WI38 (cell line): ENCODE data around the gene SMURF2.
"Not testable (repeated sequence)": the region's sequence is repeated elsewhere in the genome, so short reads cannot be mapped to it uniquely, and the experiment has no call there.

Experiments used
- H3K4me3 ChIP-seq: 2 replicates; pipeline ENCODE4 v1.5.1; 2011; ENCODE audit warnings: low read depth, mild to moderate bottlenecking, control low read depth, low read length
- TF ChIP-seq, protein P1 (sequence below): IDR thresholded peaks from 2 replicates; pipeline ENCODE4 v1.5.1; 2012; ENCODE audit warnings: low read depth, mild to moderate bottlenecking, control low read depth, low read length

SMURF2 gene

DNA sequence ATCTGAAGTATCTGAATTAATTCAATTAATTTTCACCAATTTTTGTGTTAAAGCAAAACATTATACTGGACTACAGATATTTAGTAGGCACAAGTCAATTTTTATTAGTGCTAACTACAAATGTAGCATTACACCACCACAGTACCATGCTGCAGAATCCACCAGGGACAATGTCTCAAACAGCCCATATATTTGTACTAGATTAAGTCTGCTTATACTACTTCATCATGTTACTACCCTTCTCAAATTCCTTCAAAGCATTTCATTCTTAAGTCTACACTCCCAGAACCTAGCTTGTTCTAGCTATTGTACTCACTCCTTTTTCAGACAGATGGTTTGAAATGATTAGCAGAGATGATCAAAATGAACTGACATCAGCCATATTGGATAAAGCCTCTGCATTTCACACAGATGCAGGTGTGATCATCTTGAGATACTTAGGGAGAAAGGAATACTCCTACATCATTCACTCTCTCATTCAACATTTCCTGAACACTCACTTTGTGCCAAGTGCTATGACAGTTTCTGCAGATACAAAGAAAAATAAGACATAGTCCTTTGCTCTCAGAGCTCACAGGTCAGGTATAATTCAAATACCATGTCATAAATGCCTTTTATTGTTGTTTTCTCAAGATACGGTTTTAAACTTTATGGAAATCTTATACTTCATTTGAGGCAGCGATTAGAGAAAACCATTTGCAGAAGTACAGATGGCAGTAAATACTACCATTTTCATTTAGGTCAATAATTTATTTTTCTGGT, 47.7 kb downstream of the SMURF2 start:
- TF ChIP-seq, protein P1, sequence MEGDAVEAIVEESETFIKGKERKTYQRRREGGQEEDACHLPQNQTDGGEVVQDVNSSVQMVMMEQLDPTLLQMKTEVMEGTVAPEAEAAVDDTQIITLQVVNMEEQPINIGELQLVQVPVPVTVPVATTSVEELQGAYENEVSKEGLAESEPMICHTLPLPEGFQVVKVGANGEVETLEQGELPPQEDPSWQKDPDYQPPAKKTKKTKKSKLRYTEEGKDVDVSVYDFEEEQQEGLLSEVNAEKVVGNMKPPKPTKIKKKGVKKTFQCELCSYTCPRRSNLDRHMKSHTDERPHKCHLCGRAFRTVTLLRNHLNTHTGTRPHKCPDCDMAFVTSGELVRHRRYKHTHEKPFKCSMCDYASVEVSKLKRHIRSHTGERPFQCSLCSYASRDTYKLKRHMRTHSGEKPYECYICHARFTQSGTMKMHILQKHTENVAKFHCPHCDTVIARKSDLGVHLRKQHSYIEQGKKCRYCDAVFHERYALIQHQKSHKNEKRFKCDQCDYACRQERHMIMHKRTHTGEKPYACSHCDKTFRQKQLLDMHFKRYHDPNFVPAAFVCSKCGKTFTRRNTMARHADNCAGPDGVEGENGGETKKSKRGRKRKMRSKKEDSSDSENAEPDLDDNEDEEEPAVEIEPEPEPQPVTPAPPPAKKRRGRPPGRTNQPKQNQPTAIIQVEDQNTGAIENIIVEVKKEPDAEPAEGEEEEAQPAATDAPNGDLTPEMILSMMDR: no peak
- no peak overlapping the region for H3K4me3 ChIP-seq

DNA sequence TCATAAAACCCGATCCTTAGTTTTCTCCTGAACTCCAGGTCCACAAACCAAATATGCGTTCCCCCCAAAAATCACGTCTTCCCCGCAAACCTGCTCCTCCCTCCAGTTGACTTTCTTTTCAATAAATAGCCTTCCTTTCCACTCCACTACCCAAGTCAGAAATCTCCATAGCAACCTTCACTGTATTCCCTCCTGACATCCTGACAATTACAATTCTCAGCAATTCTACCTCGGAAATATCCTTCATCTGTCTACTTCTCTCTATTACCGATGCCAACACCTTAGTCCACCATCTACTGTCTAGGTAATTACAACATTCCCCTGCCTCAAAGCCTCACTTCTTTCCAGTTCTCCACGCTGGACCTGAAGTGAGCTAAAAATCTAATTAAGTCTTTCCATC, 50.7 kb downstream of the SMURF2 start:
- no peak overlapping the region for H3K4me3 ChIP-seq
- TF ChIP-seq, protein P1: no peak

GRCh38 chr17:64610244-64610643, 51.9 kb downstream of the SMURF2 start:
- H3K4me3 ChIP-seq: not testable (repeated sequence)

DNA sequence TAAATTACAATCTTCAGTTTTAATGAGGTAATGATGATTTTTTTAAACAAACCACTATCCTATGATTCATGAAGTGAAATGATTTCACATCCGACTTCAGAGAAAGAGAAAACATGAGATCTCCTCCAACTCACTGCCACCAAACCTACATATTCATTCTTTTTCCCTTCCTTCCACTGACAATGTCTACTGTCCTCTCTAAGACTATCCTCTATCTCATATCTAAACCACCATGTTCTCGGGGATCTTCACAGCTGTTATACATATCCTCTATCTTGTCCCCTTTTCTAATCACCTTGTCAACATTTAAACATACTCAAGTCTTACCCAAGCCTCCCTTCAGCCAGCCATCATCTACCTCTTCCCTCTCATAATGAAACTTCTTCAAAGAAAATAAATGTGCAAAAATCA, 53.5 kb downstream of the SMURF2 start:
- TF ChIP-seq, protein P1: no peak
- no peak overlapping the region for H3K4me3 ChIP-seq

GRCh38 chr17:64607862-64608565, 54.1 kb downstream of the SMURF2 start:
- H3K4me3 ChIP-seq: no peak overlapping the region
- TF ChIP-seq, protein P1: no peak

DNA sequence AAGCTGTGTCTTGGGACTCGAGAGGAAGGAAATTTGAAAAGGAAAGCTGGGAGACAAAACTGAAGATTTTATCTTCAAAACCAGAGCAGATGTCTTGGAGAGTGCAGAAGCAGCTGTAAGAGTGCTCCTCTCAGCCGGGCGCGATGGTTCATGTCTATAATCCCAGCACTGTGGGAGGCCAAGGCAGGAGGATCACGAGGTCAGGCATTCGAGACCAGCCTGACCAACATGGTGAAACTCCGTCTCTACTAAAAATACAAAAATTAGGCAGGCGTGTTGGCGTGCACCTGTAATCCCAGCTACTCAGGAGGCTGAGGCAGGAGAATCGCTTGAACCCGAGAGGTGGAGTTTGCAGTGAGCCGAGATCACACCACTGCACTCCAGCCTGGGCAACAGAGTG, 57.6 kb downstream of the SMURF2 start:
- not testable (repeated sequence) for H3K4me3 ChIP-seq

DNA sequence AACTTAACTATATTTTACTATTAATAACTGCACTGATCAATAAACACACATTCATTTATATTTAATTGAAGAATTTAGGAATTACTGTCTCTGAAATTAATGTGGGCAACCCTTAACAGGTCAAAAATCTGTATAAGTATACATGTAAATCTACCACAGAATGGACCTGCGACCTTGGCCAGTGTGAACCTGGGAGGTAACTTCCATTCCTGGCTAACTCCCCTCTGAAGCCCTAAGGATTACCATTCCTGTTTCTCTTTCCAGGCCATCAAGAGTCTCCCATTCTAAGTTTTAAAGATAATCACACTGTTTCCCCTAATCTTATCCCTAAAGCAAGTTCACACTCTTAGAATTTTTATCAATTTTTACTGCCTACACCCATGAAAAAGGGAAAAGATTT, 58.1 kb downstream of the SMURF2 start:
- H3K4me3 ChIP-seq: no peak overlapping the region
- TF ChIP-seq, protein P1: no peak

- H3K4me3 ChIP-seq: no peak overlapping the region
- TF ChIP-seq, protein P1: no peak
Observed at GRCh38 chr17:64599827-64600226, 62.3 kb downstream of the SMURF2 start.
